NCI-H82 treated with DMSO at 0.1 percent for 48 hours (cell line): ENCODE results near the gene RASSF10.
"Not testable (repeated sequence)": the region's sequence is repeated elsewhere in the genome, so short reads cannot be mapped to it uniquely, and the experiment has no call there.

ENCODE experiments used
- DNase-seq: peaks from one replicate; lab custom pipeline; 2025; ENCODE audit not compliant: unreplicated experiment; lab: John Stamatoyannopoulos, UW

Gene RASSF10

DNA sequence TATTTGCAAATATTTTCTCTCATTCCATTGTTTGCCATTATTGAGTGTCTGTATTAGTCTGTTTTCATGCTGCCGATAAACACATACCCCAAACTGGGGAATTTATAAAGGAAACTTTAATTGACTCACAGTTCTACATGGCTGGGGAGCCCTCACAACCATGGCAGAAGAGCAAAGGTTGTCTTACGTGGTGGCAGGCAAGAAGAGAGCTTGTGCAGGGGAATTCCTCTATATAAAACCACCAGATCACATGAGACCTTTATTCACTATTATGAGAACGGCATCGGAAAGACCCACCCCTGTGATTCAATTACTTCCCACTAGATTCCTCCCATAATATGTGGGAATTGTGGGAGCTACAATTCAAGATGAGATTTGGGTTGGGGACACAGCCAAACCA lies 10.2 kb downstream of the RASSF10 start:
- no peak for DNase-seq

- DNase-seq: no peak
Measured at GRCh38 chr11:13023423-13023822, 14.3 kb downstream of the RASSF10 start.

GRCh38 chr11:13026722-13027121 lies 17.6 kb downstream of the RASSF10 start:
- no peak for DNase-seq

GRCh38 chr11:13028322-13028721 lies 19.2 kb downstream of the RASSF10 start:
- DNase-seq: no peak

DNA sequence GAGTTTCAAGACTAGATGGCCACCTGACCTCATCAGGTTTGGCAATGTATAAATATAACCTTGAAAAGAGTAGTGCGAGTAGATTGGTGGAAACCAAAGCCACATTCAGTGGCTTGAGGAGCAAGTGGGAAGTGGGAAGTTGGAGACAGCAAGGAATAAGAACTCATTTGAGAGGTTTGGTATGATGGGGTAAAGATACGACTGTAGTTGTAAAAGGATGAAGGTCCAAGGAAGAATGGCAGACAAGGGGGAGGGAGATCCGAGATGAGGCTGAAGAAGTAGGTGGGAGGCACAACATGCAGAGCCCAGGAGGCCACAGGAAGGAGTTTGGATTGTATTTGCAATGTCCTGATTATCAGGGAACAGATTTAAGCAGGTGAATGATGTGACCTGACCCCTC lies 20.8 kb downstream of the RASSF10 start:
- no peak for DNase-seq

DNA sequence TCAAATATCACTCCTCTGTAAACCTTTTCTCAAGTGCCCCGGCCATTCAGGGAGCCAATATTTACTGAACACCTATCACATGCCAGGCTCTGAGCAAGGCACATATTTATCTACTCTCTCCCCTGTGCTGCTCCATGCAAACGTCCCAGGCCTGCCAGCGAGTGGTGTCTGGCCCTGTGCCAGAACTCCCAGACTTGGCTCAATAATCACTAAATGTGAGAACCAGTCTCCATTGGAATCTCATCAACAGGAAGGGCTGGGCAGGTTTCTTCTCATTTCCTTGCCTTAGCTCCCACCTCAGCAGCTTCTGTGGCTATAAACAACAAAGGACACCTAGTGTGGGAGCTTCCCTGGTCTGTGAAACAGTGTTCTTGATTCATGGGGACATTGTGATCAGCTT lies 21.7 kb downstream of the RASSF10 start:
- no peak for DNase-seq

- no peak for DNase-seq
Measured at GRCh38 chr11:13031349-13031748, 22.2 kb downstream of the RASSF10 start.

DNA sequence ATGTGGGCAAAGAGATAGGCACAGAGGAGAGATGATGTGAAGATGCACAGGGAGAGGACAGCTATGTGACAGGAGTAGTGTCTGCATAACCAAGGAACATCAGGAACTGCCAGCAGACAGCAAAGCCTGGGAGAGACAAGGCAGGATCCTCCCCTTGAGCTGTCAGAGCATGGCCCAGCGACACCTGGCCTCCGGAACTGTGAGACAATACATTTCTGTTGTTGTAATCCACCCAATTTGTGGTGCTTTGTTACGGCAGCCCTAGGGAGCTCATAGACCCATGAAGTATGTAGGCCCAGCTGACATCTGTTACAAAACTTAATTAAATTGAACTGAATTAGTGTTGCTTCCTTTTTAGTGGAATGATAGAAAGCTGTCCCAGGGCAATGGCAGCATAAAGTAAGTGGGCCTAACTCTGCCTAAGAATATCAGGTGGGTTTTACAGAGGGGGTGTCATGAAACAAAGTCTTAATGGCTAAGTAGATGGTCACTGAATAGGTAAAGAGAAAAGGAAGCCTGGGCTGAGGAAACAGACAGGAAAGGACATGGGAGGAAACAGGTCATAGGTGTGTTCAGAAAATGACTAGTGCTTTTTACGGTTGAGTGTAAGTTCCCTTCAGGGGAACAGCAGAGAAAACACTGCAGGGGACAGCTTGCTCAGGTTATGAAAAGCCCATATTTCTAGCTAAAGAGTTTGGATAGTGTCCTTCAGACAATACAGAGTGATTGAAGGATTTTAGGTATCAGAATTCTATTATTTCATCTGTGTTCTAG lies 24.8 kb downstream of the RASSF10 start:
- DNase-seq: no peak

DNA sequence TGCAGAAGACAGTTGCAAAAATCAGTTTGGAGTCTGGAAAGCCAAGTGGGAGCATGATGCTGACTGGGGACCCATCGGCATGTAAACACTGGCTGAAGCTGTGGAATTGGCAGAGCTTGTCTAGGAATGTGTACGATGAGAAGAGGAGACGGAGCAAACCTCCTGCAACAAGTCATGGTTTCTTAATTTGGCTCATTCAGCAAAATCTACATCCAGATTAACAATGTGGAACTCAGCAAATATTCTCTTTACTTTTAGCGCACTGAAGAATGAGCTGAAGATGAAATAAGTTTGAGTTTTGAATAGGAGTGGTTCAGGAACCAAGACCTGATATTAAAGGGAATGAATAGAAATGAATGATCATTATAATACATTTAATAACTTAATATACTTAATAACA lies 26.6 kb downstream of the RASSF10 start:
- no peak for DNase-seq

DNA sequence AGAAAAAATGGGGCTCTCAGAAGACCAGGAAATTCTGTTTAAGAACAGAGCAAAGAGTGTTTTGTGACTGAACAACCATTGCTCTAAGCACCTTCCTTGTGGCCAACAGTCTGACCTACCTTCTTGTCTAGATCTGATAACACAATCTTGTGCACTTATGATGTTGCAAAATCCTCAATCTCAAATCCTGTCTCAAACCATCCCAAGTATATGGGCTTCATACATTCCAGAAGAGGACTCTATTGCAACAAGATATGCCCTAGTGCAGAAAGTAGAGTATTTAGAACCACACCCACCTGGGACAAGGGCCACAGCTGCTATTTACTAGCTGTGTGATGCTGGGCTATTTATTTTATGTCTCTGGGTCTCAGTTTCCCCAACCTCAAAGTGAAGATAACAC lies 27.1 kb downstream of the RASSF10 start:
- DNase-seq: no peak

DNA sequence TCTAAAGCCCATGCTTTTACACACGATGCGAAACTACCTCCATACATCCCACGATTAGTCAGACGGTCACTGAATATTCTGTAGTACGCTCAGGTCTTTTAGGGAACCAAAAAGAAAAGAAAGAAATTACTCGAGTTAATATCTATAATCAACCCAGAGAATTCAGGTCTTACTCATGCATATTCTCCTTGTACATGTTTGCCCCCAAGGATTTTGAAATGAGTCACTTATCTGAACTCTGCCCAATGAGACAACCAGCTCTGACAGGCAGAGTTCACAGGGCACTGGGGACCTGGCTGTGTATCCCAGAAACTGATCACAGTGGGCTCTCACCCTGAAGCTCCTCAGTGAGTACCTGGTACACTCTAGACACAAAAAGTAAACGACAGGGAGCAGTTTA lies 29.2 kb downstream of the RASSF10 start:
- DNase-seq: no peak

DNA sequence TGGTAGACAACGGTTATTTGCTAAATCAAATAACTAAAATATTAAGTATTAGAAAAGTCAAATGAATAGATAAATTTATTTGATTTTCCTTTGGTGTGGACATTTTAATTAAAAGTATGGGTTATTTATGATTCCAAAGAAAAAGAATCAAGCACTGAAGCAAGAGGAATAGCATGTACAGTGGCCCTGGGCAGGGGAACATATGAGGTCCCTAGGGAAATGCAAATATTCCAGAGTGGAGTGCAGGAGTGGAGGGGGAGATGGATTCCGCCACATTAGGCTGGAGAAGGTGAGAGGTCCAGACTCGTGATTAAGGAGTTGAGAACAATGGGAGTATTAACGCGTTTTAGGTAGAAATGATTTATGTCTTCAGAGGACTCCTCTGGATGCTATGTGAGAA lies 30.0 kb downstream of the RASSF10 start:
- DNase-seq: no peak

- no peak for DNase-seq
Measured at GRCh38 chr11:13040969-13041561, 31.9 kb downstream of the RASSF10 start.

DNA sequence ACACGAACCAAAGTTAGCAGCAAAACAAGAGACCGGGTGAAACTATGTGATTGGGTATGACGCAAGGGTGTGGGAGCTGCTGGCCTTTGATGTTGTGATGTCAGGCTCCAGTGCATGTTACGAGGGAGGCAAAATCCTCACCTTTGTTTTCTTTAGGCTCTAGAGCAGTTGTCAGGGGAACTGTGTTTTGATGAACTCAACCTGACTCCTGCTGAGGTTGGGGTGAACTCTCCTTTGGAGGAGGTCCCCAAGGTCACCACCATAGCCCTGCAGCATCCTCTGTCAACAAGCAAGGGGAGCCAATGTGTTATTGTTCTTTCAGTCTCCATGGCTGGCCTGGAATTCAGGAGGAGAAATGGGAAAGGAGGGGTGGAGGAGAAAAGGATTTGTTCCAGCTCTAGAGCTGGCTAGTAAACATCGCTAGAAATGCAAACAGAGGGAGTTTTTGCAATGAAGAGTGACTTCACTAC lies 33.8 kb downstream of the RASSF10 start:
- DNase-seq: no peak

GRCh38 chr11:13043912-13044628 lies 35.0 kb downstream of the RASSF10 start:
- no peak for DNase-seq

DNA sequence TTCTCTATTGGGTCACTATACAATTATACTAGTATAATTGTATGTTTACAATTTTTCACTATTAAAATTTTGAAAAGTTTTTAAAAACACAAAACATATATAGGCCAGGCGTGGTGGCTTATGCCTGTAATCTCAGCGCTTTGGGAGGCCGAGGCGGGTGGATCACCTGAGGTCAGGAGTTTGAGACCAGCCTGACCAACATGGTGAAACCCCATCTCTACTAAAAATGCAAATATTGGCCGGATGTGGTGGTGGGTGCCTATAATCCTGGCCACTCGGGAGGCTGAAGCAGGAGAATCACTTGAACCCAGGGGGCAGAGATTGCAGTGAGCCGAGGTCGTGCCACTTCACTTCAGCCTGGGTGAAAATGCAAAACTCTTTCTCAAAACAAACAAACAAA lies 36.0 kb downstream of the RASSF10 start:
- DNase-seq: not testable (repeated sequence)

GRCh38 chr11:13045734-13046133 lies 36.6 kb downstream of the RASSF10 start:
- no peak for DNase-seq

DNA sequence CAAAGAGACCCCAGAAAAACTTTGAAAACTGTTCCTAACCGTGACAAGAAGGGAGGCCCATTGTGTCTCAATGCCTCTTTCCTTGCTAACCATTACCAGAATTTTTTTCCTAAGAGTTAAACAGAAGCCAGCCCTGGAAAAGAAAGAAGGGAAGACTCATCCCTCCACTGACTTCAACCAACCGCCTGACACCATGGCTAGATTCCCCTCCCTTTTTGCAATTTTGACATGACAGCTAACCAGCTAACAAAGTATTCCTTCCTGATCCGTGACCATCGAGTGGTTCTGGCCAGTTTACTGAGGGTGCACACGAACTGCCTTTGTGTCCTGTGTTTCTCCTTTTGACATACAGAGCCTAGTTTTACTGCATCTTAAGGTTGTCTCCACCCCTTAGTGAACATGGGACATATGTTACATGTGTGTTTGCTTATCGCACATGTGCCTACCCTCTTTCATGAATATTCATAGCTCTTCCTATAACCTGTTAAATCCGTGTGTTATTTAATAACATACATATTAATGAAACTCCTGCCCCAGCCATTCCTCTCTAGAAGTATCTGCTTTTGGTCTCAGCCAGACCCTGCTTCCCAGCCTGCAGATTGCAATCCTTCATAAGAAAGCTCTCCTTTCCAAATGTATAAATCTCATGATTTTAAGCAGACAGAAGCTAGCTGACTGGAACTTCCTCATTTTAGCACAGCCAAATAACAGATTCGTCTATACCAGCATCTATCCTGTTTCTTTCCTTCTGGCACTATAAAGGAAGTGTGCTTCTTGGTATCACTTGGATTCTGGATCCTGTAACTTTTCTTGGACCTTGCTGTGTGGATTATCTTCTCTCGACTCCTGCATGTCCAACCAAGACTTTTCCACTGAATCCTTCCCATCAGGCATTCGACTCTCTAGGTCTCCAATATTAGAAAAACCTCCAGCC lies 37.8 kb downstream of the RASSF10 start:
- DNase-seq: no peak

DNA sequence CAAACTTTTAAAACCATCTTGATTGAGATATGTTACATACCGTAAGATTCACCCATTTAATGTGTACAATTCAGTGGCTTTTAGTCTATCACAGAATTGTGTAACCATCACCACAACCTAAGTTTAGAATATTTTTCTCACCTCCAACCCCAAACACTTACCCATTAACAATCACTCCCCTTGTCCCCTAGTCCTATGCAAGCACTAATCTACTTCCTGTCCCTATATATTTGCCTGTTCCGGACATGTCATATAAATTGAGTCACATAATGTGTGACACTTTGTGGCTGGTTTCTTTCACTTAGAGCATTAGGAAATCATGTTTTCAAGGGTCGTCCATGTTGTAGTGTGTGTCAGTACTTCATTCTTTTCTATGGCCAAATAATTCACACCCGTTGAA lies 38.8 kb downstream of the RASSF10 start:
- DNase-seq: no peak

- DNase-seq: no peak
Measured at GRCh38 chr11:13051257-13051656, 42.1 kb downstream of the RASSF10 start.

- DNase-seq: no peak
Measured at GRCh38 chr11:13052130-13052571, 43.0 kb downstream of the RASSF10 start.
